Limb (tissue), 2 donors: ENCODE measurements around the gene NELFE.
A peak's percentile ranks its signal among the peaks of the same experiment; 100 is the strongest.
"Not testable (repeated sequence)": the region's sequence is repeated elsewhere in the genome, so short reads cannot be mapped to it uniquely, and the experiment has no call there.

ENCODE experiments used
- DNase-seq, 2 donors: peaks; one replicate each; pipeline ENCODE4 v3.0.0-alpha.2; 2016; ENCODE audit errors: extremely low spot score in 2 of 2

NELFE gene, protein sequence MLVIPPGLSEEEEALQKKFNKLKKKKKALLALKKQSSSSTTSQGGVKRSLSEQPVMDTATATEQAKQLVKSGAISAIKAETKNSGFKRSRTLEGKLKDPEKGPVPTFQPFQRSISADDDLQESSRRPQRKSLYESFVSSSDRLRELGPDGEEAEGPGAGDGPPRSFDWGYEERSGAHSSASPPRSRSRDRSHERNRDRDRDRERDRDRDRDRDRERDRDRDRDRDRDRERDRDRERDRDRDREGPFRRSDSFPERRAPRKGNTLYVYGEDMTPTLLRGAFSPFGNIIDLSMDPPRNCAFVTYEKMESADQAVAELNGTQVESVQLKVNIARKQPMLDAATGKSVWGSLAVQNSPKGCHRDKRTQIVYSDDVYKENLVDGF

DNA sequence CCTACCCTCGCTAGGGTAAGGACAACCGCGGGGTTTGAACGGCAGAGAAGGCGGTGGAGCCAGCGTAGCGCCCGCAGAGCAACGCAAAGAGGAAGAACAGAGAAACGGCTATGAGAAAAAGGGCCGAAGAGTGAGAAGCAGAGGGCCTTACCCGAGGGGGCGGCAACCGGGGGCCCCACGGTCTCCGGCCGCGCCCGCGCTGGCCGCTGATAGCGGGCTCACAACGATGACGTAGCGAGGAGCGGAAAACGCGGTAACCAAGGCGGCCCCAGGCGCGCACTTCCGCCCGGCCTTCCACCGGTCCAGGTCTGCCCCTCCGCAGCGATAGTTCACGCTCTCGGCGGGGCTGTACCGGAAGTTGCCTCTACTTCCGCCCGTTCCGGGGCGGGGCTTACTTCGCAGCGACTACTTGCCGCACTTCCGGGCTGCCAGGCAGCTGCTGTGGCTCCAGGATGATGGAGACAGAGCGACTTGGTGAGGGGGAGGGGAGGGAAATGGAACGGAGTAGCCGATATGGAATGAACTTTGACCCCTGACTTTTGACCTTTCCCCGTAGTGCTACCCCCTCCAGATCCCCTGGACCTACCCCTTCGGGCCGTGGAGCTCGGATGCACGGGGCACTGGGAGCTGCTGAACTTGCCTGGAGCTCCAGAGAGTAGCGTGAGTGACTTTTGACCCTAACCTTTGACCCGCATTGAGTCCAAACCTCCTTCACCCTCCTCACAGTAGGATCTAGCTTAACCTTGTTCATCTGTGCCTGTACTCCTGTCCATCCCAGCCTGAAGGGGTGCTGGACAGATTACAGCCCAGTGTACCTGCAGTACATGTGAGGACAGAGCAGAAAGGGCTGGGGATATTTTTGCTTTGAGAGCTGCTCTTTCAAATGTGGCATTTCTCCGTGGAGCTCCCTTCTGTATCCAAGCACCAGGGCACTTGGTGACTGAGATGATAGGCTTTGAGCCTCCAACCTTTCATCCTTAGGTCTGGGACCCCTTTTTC is at the start of gene NELFE, which contains the start of gene SKIC2:
Gene NELFE (minus strand): TSS at position 231 of the 999 bp plus-strand sequence. CDS start 525 bp downstream, outside the sequence.
Gene SKIC2 (plus strand): TSS at position 435 of the 999 bp plus-strand sequence. CDS start 18 bp downstream, at position 453.
- DNase-seq, result peak; percentile 97 to 99

DNA sequence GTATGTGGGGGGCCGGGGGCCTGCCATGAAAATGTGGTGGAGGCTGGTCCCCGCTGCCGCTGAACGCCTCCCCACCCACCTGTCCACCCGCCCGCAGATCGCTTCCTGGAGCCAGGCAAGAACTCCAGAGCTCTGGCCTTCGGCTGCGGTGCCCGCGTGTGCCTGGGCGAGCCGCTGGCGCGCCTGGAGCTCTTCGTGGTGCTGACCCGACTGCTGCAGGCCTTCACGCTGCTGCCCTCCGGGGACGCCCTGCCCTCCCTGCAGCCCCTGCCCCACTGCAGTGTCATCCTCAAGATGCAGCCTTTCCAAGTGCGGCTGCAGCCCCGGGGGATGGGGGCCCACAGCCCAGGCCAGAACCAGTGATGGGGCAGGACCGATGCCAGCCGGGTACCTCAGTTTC is 49.3 kb upstream of the NELFE start:
- DNase-seq, result not testable (repeated sequence)

DNA sequence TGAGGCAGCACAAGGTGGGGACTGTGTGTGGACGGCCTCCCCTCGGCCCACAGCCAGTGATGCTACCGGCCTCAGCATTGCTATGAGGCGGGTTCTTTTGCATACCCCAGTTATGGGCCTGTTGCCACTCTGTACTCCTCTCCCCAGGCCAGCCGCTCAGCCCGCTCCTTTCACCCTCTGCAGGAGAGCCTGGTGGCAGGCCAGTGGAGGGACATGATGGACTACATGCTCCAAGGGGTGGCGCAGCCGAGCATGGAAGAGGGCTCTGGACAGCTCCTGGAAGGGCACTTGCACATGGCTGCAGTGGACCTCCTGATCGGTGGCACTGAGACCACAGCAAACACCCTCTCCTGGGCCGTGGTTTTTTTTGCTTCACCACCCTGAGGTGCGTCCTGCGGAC is 48.3 kb upstream of the NELFE start:
- not testable (repeated sequence) for DNase-seq

DNA sequence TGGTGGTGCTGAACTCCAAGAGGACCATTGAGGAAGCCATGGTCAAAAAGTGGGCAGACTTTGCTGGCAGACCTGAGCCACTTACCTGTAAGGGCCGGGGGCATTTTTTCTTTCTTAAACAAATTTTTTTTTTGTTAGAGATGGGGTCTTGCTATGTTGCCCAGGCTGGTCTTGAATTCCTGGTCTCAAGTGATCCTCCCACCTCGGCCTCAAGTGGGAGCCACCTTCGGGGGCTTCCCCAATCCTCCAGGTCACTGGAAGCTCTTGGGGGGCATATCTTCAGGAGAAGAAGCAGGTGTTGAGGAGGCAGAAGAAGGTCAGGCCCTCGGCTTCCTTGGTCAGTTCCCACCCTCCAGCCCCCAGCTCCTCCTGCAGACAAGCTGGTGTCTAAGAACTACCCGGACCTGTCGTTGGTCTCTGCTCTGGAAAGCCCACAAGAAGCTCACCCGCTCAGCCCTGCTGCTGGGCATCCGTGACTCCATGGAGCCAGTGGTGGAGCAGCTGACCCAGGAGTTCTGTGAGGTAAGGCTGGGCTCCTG is 47.3 kb upstream of the NELFE start:
- not testable (repeated sequence) for DNase-seq

DNA sequence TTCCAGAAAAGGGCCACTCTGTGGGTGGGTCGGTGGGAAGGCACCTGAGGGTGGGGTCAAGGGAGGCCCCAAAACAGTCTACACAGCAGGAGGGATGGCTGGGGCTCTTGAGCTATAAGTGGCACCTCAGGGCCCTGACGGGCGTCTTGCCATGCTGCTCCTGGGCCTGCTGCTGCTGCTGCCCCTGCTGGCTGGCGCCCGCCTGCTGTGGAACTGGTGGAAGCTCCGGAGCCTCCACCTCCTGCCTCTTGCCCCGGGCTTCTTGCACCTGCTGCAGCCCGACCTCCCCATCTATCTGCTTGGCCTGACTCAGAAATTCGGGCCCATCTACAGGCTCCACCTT is 46.7 kb upstream of the NELFE start:
- DNase-seq, result not testable (repeated sequence)

DNA sequence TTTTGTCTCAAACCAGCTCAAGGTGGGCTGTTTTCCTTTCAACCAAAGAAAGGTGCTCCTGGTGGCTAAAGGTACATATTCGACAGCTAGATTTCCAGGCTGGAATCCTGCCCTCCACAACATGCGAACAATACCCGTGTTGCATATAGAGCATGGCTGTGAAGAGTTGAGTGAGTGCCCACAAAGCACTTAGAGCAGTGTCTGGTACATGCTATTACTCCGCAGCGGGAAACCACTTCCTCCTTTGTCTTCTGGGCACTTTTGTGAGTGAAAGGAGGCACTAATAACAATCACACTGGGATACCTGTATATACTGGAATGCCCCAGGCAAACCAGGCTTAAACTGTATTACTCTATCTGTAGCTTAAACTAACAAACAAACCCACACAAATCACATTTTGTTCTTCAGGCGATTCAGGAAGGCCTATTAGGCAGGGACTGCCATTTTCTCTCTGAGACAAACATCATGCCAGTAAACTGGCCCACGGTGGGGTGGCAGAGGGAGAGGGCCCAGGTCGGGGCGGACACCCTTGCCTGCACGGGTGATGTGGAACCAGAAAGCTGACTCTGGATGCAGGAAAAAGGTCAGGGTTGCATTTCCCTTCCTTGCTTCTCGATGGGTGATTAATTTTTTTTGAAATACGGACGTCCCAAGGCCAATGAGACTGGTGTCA is 46.2 kb upstream of the NELFE start:
- DNase-seq, result not testable (repeated sequence)

DNA sequence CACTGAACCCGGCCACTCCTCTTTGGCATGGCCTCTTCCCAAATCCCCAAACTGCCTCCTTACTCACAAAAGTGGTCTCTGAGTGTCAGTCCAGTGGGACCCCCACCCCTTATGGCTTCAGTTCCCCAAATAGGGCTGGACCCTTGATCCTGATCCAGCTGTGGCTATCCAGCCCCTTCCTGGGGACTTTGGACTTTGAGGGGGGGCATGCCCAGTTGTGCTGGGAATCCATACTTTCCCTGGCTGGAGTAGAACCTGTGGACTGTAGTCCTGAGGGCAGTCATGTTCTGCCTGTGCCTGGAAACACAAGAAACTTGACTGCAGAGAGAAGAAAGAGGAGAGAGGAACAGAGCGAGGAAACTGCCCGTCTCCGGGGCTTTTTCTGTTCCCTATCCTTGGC is 45.6 kb upstream of the NELFE start:
- not testable (repeated sequence) for DNase-seq

DNA sequence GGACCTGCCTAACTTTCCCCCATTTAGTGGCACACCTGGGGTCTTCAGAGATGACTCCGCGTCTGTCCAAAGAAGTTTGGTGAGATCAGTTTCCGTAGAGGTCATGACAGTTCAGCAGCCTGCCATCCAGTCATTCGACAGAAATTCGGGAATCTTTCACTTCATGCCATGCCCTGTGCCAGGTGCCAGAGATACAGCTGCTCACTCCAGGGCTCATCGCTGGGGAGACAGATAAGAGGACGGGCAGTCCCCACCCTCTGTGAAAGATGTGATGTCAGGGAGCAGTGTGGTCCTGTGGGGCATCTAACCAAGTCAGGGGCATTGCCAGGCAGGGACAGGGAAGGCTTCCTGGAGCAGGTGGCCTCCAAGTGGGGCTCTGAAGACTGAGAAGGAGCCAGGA is 44.5 kb upstream of the NELFE start:
- DNase-seq, result not testable (repeated sequence)

DNA sequence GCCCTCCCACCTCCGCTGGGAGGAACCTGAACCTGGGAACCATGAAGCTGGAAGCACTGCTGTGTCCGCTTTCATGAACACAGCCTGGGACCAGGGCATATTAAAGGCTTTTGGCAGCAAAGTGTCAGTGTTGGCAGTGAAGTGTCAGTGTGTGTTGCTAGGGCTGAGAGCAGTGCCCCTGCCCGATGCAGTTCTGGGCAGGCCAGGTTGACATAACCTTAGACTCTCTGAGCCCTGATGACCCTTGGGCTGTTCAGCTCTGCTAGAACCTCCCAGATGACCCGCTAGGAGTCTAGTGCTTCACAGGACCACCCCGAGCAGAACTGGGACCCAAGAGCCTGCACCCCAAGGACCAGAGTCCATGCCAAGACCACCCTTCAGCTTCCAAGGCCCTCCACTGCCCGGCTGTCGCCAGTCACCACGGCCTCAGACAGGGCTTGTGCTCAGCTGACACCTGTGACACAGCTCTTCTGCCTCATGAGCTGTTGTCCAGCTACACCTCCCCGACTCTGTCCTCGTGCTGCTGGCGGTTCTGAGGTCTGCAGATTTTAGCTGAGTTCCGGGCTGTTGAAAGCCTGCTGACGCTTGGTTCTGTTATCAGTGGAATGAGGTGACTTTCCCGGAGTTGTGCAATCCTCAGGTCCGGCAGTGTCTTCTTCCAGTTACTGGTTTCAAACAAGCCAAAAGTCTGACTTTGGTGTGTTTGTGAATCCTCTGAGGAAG is 43.9 kb upstream of the NELFE start:
- not testable (repeated sequence) for DNase-seq

DNA sequence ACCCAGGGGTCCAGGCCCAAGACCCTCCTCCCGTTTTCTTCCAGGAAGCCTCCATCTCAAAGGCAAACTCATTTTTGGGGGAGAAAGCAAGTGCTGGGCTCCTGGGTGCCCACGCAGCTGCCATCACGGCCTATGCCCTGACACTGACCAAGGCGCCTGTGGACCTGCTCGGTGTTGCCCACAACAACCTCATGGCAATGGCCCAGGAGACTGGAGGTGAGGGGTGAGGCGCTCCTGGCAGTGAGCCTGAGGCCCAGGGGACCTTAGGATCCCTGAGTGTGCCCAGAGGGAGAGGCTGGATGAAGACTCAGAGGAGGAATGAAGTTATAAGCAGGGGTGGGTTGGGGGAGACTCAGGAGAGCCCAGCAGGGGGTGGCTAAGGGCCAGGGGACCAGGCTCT is 37.6 kb upstream of the NELFE start:
- DNase-seq, result not testable (repeated sequence)

DNA sequence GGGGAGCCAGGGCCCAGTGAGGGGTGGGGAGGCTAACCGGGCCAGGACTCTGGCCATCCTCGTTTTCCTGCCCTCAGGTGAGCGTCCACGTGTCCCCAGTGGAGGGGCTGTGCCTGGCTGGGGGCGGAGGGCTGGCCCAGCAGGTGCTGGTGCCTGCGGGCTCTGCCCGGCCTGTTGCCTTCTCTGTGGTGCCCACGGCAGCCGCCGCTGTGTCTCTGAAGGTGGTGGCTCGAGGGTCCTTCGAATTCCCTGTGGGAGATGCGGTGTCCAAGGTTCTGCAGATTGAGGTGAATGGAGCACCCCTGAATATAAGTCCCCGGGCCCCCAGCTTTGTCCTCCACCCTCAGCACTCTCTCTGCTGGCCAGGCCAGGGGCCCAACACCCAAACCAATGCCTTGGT is 35.6 kb upstream of the NELFE start:
- not testable (repeated sequence) for DNase-seq

DNA sequence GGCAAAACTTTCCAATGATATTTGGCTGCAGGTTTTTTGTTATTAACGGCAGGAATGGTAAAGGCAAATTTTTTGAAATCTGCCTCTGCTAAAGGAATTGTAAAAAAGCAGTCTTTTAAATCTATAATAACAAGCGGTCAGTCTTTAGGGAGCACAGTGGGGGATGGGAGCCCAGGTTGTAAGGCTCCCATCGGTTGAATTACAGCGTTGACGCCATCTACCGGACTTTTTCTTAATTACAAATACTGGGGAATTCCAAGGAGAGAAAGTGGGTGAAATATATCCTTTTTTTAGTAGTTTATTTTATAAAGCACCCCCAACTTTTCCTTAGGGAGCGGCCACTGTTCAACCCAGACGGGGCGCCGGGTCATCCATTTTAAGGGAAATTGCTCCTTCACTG is 30.6 kb upstream of the NELFE start:
- DNase-seq, result not testable (repeated sequence)

DNA sequence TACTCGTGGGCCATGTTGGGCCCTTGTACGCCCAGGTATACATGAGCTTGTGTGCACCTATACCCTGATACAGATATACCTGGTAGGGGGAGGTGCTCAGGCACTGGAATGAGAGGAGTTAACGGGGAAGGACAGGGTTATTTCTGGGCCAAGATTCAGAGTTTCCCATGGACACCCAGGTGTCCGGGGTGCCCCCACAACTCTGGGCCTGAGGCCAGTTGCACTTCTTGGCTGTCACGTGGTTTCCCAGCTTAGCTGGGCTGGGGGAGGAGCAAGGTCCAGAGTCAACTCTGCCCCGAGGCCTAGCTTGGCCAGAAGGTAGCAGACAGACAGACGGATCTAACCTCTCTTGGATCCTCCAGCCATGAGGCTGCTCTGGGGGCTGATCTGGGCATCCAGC is 23.0 kb upstream of the NELFE start, which contains the start of gene C4A:
Gene C4A (plus strand): TSS at position 314 of the 400 bp plus-strand sequence. CDS start 51 bp downstream, at position 365.
- not testable (repeated sequence) for DNase-seq

DNA sequence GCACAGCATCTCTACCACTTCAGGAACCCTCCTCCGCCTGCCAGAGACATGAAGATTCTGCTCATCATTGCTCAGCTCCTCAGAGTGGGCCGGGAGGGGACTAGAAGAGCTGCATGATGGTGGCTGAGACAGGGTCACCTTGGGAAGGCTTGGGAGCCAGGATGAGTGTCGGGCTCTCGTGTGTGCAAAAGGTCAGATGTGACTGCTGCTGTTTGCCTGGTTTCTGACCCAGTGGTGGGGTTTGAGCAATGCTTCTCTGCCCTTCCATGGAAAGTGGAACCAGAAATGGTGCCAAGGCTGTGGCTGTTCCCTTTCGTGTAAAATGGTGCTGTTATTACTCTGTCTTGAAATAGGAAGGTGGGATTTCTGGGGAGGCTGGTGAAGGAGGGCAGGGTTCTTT is 22.2 kb upstream of the NELFE start:
- DNase-seq, result not testable (repeated sequence)

DNA sequence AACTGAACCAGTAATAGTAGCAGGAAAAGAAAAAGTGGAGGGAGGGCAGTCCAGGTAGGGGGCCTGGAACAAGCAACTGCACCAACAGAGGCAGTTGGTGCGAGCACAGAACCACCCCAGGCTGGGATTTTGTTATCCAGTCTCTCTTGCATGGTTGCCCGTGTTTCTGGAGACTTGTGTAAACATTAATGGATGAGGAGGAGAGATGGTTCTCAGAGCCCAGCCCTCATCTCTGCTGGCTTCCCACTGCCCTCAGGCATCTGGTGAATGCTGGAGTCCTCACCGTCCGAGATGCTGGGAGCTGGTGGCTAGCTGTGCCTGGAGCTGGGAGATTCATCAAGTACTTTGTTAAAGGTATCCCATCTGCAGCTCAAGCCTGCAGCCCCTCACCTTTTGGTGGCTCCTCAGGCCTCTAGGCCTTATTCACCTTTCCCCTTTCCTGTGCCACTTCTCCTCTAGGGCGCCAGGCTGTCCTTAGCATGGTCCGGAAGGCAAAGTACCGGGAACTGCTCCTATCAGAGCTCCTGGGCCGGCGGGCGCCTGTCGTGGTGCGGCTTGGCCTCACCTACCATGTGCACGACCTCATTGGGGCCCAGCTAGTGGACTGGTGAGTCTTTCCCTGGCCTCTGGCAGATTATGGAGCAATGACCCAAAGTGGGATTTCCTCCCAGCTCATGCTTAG is 21.6 kb upstream of the NELFE start:
- DNase-seq, result not testable (repeated sequence)

DNA sequence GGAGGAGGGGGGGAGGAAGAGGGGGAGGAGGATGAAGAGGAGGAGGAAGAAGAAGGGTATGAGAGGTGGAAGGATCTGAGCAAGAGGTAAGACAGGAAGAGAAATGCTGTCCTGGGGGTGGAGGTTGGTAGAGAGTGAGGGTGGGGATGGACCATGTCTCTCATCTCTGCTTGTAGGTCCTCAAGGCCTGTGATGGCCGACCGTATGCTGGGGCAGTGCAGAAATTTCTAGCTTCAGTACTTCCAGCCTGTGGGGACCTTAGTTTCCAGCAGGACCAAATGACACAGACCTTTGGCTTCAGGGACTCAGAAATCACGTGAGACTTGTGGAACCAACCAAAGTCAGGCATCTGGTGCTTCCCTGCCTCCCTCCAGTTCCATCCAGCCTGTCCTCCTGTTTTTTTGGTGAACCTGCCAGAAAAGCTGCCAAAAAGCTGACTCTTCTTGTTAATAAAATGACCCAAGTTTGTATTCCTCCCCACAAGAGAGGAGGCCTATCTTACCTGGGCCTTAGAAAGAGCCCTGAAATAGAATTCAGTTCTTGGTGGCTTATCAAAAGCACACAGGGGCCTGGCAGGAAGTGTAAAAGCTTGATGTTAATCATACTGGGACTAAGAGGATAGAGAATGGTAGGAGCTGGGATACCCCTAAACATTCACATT is 20.6 kb upstream of the NELFE start:
- no peak for DNase-seq

DNA sequence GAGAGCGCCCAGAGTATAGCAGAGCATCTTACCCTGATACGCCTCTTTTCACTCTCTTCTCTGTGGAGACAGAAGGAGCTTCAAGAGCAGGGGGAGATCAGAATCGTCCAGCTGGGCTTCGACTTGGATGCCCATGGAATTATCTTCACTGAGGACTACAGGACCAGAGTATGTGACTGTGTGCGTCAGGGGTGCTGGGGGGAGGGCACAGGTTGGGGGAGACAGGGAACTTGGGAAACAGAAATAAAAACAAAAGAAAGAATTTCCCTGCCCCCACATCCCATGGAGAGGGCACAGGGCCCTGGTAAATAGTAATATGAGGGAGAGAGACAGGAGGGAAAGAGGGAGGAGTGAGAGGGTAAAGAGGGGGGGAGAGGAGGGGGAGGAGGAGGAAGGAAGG is 20.1 kb upstream of the NELFE start:
- no peak for DNase-seq

DNA sequence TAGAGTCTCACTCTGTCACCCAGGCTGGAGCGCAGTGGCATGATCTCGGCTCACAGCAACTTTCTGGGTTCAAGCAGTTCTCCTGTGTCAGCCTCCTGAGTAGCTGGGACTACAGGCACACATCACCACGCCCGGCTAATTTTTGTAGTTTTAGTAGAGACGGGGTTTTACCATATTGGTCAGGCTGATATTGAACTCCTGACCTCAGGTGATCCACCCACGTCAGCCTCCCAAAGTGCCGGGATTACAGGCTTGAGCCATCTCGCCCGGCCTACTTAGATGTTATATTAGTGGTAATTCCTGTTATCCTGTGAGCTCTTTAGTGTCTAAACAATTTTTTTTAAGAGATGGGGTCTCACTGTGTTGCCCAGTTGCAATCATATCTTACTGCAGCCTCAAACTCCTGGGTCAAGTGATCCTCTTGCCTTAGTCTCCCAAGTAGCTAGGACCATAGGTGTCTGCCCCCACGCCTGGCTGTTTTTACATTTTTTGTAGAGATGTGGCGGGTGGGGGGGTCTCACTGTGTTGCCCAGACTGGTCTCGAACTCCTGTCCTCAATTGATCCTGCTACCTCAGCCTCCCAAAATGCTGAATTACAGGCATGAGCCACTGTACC is 19.2 kb upstream of the NELFE start:
- DNase-seq, result no peak

DNA sequence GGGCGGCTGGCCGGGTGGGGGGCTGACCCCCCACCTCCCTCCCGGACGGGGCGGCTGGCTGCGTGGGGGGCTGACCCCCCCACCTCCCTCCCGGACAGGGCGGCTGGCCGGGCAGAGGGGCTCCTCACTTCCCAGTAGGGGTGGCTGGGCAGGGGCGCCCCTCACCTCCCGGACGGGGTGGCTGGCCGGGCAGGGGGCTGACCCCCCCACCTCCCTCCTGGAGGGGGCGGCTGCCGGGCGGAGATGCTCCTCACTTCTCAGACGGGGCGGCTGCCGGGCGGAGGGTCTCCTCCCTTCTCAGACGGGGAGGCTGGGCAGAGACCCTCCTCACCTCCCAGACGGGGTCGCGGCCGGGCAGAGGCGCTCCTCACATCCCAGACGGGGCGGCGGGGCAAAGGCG is 17.3 kb upstream of the NELFE start:
- not testable (repeated sequence) for DNase-seq
